IMR-90 (cell line): ENCODE measurements around the gene PELI3. TPM values are rescaled to one million over a fixed set of nuclear protein-coding genes. Genes with fewer than 3 reads are reported as not detected.

ENCODE experiments used
- ATAC-seq: fragments of 200-7000 bp; cut with Tn5 transposase; 2 replicates; pipeline ENCODE4 v1.9.1; 2020; ENCODE audit warnings: low read depth, mild to moderate bottlenecking, moderate library complexity
- BruUV-seq: library from RNA; stranded (reverse); fragments of 400-500 nt; replicated peaks from 2 replicates; lab custom pipeline; 2021; lab: Mats Ljungman, UMichigan
- CTCF ChIA-PET: fragments of 300-600 bp; formaldehyde crosslinking; extraction: SDS; loops from one replicate; lab custom pipeline; 2021; ENCODE audit warnings: antibody characterized with exemption; lab: Yijun Ruan, JAX
- POLR2A ChIA-PET: fragments of 300-600 bp; sonication (Branson Sonifier 250); formaldehyde crosslinking; loops from one replicate; lab custom pipeline; 2022; ENCODE audit warnings: antibody characterized with exemption; ENCODE audit not compliant: unreplicated experiment; lab: Charles Lee
- DNase-seq: peaks from one replicate; pipeline ENCODE4 v3.0.0; 2013
- H2AFZ ChIP-seq: replicated peaks from 2 replicates; pipeline ENCODE3; 2013; ENCODE audit warnings: low read length, mild to moderate bottlenecking; ENCODE audit not compliant: poor library complexity
- H2AK5ac ChIP-seq: 2 replicates; pipeline ENCODE4 v1.6.1; 2013; ENCODE audit warnings: low read depth, low read length, inconsistent platforms
- H2AK9ac ChIP-seq: replicated peaks from 2 replicates; pipeline ENCODE3; 2013; ENCODE audit warnings: mild to moderate bottlenecking, low read depth, low read length, moderate library complexity; ENCODE audit not compliant: poor library complexity
- H2BK120ac ChIP-seq: 2 replicates; pipeline ENCODE4 v1.6.1; 2013; ENCODE audit warnings: low read depth, low read length, inconsistent platforms
- H2BK15ac ChIP-seq: 3 replicates; pipeline ENCODE4 v1.6.1; 2013; ENCODE audit warnings: low read depth, low read length, inconsistent platforms
- H2BK20ac ChIP-seq: 2 replicates; pipeline ENCODE4 v1.6.1; 2013; ENCODE audit warnings: low read depth, mild to moderate bottlenecking, inconsistent platforms, low read length, moderate library complexity
- H2BK5ac ChIP-seq: 2 replicates; pipeline ENCODE4 v1.6.1; 2013; ENCODE audit warnings: mild to moderate bottlenecking, low read depth, low read length, inconsistent platforms; ENCODE audit not compliant: poor library complexity, severe bottlenecking
- H3K14ac ChIP-seq: replicated peaks from 2 replicates; pipeline ENCODE4 v1.6.1; 2013; ENCODE audit warnings: low read depth, low read length, inconsistent platforms
- H3K18ac ChIP-seq: 2 replicates; pipeline ENCODE4 v1.6.1; 2013; ENCODE audit warnings: low read depth, low read length, control low read depth
- H3K23ac ChIP-seq: 2 replicates; pipeline ENCODE4 v1.6.1; 2013; ENCODE audit warnings: low read depth, low read length, inconsistent platforms
- H3K27ac ChIP-seq: 2 replicates; pipeline ENCODE4 v1.5.1; 2013; ENCODE audit warnings: mild to moderate bottlenecking, control low read depth, low read length; ENCODE audit not compliant: insufficient read depth
- H3K27me3 ChIP-seq: 2 replicates; pipeline ENCODE4 v1.6.1; 2013; ENCODE audit warnings: low read length; ENCODE audit not compliant: control insufficient read depth, insufficient read depth
- H3K36me3 ChIP-seq: 2 replicates; pipeline ENCODE4 v1.6.1; 2013; ENCODE audit warnings: low read length, mixed read lengths; ENCODE audit not compliant: control insufficient read depth, insufficient read depth
- H3K4ac ChIP-seq: 2 replicates; pipeline ENCODE4 v1.6.1; 2013; ENCODE audit warnings: low read depth, low read length, inconsistent platforms
- H3K4me1 ChIP-seq: 2 replicates; pipeline ENCODE4 v1.6.1; 2013; ENCODE audit warnings: low read length, mixed read lengths; ENCODE audit not compliant: control insufficient read depth, insufficient read depth
- H3K4me2 ChIP-seq: 2 replicates; pipeline ENCODE4 v1.6.1; 2013; ENCODE audit warnings: low read depth, mild to moderate bottlenecking, control low read depth, low read length, moderate library complexity
- H3K4me3 ChIP-seq: 2 replicates; pipeline ENCODE4 v1.5.1; 2013; ENCODE audit warnings: low read depth, mild to moderate bottlenecking, control low read depth, low read length, moderate library complexity; ENCODE audit not compliant: insufficient read depth
- H3K56ac ChIP-seq: 2 replicates; pipeline ENCODE4 v1.6.1; 2013; ENCODE audit warnings: low read length, inconsistent platforms; ENCODE audit not compliant: insufficient read depth; ENCODE audit errors: extremely low read depth
- H3K79me1 ChIP-seq, 2 experiments: 2 replicates each; pipeline ENCODE4 v1.6.1; 2013; ENCODE audit warnings: low read length in 2 of 2, inconsistent platforms in 1 of 2, low read depth in 1 of 2
- H3K9ac ChIP-seq: 2 replicates; pipeline ENCODE4 v1.6.1; 2013; ENCODE audit warnings: low read depth, low read length, control low read depth
- H3K9me1 ChIP-seq: 2 replicates; pipeline ENCODE4 v1.6.1; 2013; ENCODE audit warnings: low read length, inconsistent platforms; ENCODE audit not compliant: insufficient read depth
- H3K9me3 ChIP-seq: 2 replicates; pipeline ENCODE4 v1.6.1; 2013; ENCODE audit warnings: low read length; ENCODE audit not compliant: control insufficient read depth, insufficient read depth
- H4K20me1 ChIP-seq: 2 replicates; pipeline ENCODE4 v1.6.1; 2013; ENCODE audit warnings: low read length, inconsistent platforms; ENCODE audit not compliant: insufficient read depth
- H4K5ac ChIP-seq: 2 replicates; pipeline ENCODE4 v1.6.1; 2013; ENCODE audit warnings: mild to moderate bottlenecking, low read depth, low read length, control low read depth
- H4K8ac ChIP-seq, 2 experiments: 2 replicates each; pipeline ENCODE4 v1.6.1; 2013; ENCODE audit warnings: low read depth in 2 of 2, low read length in 2 of 2, control low read depth in 1 of 2, inconsistent platforms in 1 of 2
- H4K91ac ChIP-seq: 2 replicates; pipeline ENCODE4 v1.6.1; 2013; ENCODE audit warnings: low read depth, low read length, inconsistent platforms; ENCODE audit not compliant: insufficient read depth
- BHLHE40 ChIP-seq: fragments of 150-350 bp; IDR thresholded peaks from 2 replicates; pipeline ENCODE4 v1.6.1; 2016; ENCODE audit warnings: mild to moderate bottlenecking, low read depth, low read length
- MAZ ChIP-seq: IDR thresholded peaks from 2 replicates; pipeline ENCODE4 v1.6.1; 2012; ENCODE audit warnings: low read depth, mild to moderate bottlenecking, low read length, improper control_type of control experiment, moderate library complexity, borderline replicate concordance
- RAD21 ChIP-seq: IDR thresholded peaks from 2 replicates; pipeline ENCODE4 v1.6.1; 2012; ENCODE audit warnings: low read length, improper control_type of control experiment
- RFX5 ChIP-seq: IDR thresholded peaks from 2 replicates; pipeline ENCODE4 v1.8.0; 2012; ENCODE audit warnings: low read depth, mild to moderate bottlenecking, low read length, moderate library complexity
- USF2 ChIP-seq: fragments of 150-350 bp; IDR thresholded peaks from 2 replicates; pipeline ENCODE4 v1.6.1; 2017; ENCODE audit warnings: mild to moderate bottlenecking, antibody characterized with exemption, low read length, low read depth
- WGBS, 2 experiments: methylation state at CpG; one replicate each; pipeline versions ENCODE4 v1.1.5 to v1.1.7; 2013; ENCODE audit warnings: missing lambda C conversion rate in 2 of 2; ENCODE audit not compliant: insufficient read length in 1 of 2; ENCODE audit errors: extremely low coverage in 2 of 2; 5-methylcytosine and 5-hydroxymethylcytosine counted together
- dilution Hi-C: fragments of 300-500 bp; cut with HindIII; formaldehyde crosslinking; loops from one replicate; pipeline ENCODE4 v1.14.3; 2018; ENCODE audit warnings: low sequenced_read_pairs; ENCODE audit not compliant: unreplicated experiment
- in situ Hi-C: fragments of 300-500 bp; cut with MboI; formaldehyde crosslinking; loops from 3 replicates; pipeline ENCODE4 v1.14.3; 2019; ENCODE audit warnings: low sequenced_read_pairs, inconsistent platforms, mixed read lengths
- intact Hi-C: fragments of 100-400 bp; cut with micrococcal nuclease; formaldehyde crosslinking; loops from 2 replicates; pipeline ENCODE4 v1.10.0; 2022
- polyA plus RNA-seq, 3 experiments: library from polyadenylated mRNA; depleted of rRNA; stranded (reverse); fragments of >200 nt; gene quantifications; 2 replicates each; pipeline ENCODE4 v1.2.3, GENCODE V29; 2012; ENCODE audit warnings: low replicate concordance in 1 of 3
- total RNA-seq: library from RNA; depleted of rRNA; stranded (reverse); fragments of >200 nt; gene quantifications from 2 replicates; pipeline ENCODE4 v1.2.3, GENCODE V29; 2012

Gene PELI3
- total and polyA plus RNA-seq, 2 of the 4 experiments (the other 2 are of a cell fraction): 5.0 to 6.3 TPM

GRCh38 chr11:66488957-66489356 is 22.3 kb downstream of the PELI3 start:
- H4K8ac ChIP-seq: no peak overlapping the region
- H2BK15ac ChIP-seq: no peak overlapping the region
- peaks cover 3% of the 10 kb centered on the region; the same call in 1 of the 2 replicates for H4K20me1 ChIP-seq
- no peak overlapping the region for H3K4me2 ChIP-seq
- H3K4me1 ChIP-seq: peaks cover 2% of the 10 kb centered on the region; the same call in 1 of the 2 replicates
- H3K79me1 ChIP-seq: peaks cover 0 to 4% of the 10 kb centered on the region in 2 experiments; a peak in 1 of 4 replicates
- DNase-seq (no peak), ATAC-seq (no peak)
- no peaks in the 10 kb centered on the region for H3K9me3 ChIP-seq
- no peak overlapping the region for H4K5ac ChIP-seq
- H3K27ac ChIP-seq: no peak overlapping the region
- in situ Hi-C loops: no loop called here
- CTCF ChIA-PET: no interaction called here
- no TSS peak for BruUV-seq
- H3K23ac ChIP-seq: no peak overlapping the region
- intact Hi-C loops: no loop called here
- no peak overlapping the region for H2AK5ac ChIP-seq
- H3K27me3 ChIP-seq: no peaks in the 10 kb centered on the region
- no peak overlapping the region for H2BK120ac ChIP-seq
- H3K18ac ChIP-seq: no peak overlapping the region
- peaks cover 5% of the 10 kb centered on the region; the same call in 1 of the 2 replicates for H3K9me1 ChIP-seq
- WGBS, 2 experiments: 90% methylated on average over 6 of the region's 10 CpGs; no CpG with 5 or more reads in 1 of the 2 experiments
- no peak overlapping the region for H3K9ac ChIP-seq
- dilution Hi-C loops: no loop called here
- no peak overlapping the region for H3K14ac ChIP-seq
- H2BK20ac ChIP-seq: no peak overlapping the region
- no peak overlapping the region for H2BK5ac ChIP-seq
- POLR2A ChIA-PET: no interaction called here
- no peak overlapping the region for H2AK9ac ChIP-seq
- no peak overlapping the region for H2AFZ ChIP-seq
- no peak overlapping the region for H3K4ac ChIP-seq
- no peak overlapping the region for H4K91ac ChIP-seq
- TF ChIP-seq MAZ (no peak), BHLHE40 (no peak), RFX5 (no peak), USF2 (no peak), RAD21 (no peak)
- H3K56ac ChIP-seq: no peak overlapping the region
- peaks cover 47% of the 10 kb centered on the region for H3K36me3 ChIP-seq
- H3K4me3 ChIP-seq: no peak overlapping the region
